KG1 (cell line): ENCODE results near the gene CNMD.
"Not testable (repeated sequence)": the region's sequence is repeated elsewhere in the genome, so short reads cannot be mapped to it uniquely, and the experiment has no call there.

Experiments
- DNase-seq: peaks from one replicate; lab custom pipeline; 2025; lab: John Stamatoyannopoulos, UW

Gene CNMD

DNA sequence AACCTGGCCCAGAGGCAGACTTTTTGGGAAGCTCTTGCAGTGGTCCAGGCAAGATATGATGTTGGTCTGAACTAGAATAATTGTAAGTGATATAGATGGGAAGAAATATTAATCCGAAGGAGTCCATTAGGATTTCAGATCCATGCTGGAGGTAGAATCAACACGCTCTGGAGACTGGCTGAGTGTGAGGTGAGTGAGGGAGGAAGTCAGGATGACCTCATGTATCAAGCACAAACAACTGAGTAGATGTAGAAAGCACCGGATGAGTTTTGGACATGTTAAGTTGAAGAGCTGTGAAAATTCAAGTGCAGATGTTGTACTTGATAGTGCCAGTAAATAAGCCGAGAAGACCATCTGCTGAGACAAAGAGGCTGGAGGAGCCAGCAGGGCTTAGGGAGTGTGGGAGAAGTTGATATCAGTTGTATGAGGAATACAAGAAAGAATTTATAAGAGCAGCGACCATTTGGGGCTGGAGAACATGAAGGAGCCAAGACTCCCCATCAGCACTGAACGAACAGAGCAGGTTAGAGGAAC is 5.3 kb upstream of the CNMD start:
- DNase-seq = no peak

GRCh38 chr13:52743988-52744387 is 4.4 kb upstream of the CNMD start:
- no peak for DNase-seq

DNA sequence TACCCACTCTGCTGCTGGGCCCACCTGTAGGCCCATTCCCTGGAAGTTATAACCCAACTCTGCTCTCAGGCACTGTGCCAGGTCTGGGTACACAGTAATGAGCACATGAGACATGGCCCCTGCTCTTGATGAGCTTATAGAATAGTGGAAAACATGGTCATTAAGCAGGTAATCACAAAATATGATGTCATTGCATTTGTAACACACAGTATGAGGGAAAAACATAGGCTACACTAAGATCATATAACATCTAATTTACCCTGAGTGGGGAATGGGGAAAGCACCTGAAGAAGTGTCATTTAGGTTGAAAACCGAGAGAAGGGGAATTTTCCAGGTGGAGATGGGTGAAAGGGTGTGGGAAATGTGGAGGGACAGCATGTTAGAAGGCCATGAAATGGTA is 3.9 kb upstream of the CNMD start:
- no peak for DNase-seq

- no peak for DNase-seq
Measured at GRCh38 chr13:52738719-52739467, 727 bp downstream of the CNMD start.

- DNase-seq = no peak
Measured at GRCh38 chr13:52737965-52738364, 1.7 kb downstream of the CNMD start.

DNA sequence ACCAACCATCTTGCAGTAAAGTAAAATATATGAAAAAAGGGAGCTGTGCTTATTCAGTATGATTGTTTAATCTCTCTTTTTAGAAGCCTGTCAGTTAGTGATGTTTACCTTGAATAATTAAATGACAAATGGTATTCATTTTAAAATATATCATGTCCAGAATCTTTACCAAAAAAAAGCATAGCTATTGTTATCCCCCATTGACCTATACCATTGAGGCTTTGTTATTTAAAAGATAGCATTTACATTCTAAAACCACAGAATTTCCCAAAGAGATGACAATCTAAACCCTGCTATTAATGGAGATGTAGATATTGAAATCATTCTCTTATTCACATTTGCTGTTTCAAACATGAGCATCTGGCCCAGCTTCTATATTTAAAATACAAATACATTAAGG is 2.2 kb downstream of the CNMD start:
- no peak for DNase-seq

GRCh38 chr13:52736891-52737290 is 2.7 kb downstream of the CNMD start:
- no peak for DNase-seq

DNA sequence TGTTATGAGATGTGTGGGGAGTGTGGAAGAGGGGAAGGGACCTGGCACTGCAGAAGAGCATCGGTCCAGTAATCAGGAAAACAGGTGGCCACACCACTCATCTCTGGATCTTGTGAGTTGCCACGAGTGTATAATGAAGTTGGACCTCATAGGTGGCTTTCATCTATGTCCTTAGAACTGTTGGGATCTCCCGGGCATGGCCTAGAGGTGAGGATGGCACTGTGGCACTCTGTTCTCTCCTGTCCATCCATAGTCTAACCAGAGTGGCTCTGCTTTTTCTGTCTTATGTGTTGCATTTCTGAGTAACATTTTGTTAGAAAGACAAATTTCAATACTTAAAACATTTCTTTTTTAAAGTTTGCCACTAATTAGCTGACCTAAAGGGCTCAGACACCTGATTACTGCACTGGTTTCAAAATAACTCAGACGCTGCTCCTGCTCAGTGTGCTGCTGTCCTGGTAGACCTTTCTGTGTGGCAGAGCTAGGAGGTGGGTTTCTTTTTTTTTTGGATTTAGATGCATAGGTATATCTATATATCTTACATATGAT is 5.5 kb downstream of the CNMD start:
- DNase-seq = no peak

DNA sequence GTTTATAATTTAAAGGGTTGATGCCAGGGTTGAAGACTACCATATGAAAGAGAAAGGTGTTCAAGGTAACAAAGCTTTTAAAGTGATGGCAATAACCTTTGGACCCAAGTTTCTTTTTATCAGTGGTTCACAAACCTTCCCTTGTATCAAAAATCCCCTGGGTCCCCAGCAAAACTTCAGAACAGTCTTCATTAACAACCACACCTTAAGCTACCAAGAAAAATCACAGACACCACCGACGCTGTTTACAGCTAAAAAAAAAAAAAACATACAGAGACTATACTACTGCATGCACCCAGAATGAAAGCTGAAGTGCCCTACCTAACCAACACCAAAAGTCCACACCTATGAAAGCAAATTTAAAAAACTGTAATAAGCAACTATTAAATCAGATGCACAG is 13.4 kb downstream of the CNMD start:
- no peak for DNase-seq

DNA sequence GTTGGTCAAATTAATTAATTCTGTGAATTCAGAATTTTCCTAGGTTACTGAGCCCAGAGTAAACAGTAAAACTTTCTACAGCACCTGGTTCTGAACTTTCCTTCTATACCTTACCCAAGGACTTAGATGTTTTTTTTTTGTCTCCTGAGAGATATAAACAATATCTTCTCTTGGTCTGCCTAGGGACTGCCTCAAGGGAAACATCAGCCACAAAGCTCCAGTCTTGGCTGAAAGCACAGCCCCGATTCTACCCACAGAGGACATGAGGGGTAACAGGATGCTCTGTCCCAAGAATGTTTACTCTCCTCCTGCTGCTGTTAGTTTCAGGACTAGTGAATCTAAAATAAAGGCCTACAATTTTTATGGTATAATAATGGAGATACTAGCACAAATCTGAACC is 14.3 kb downstream of the CNMD start:
- no peak for DNase-seq

GRCh38 chr13:52723181-52723580 is 16.4 kb downstream of the CNMD start:
- no peak for DNase-seq

DNA sequence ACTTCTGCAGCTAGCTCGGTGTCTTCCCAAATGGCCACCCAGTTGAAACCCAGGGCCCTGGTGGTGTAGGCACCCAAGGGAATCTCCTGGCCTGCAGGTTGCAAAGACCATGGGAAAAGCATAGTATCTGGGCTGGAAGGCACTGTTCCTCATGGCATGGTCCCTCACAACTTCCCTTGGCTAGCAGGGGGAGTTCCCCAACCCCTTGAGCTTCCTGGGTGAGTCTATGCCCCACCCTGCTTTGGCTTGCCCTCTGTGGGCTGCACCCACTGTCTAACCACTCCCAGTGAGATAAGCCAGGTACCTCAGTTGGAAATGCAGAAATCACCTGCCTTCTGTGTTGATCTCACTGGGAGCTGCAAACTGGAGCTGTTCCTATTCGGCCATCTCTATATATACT is 18.3 kb downstream of the CNMD start:
- not testable (repeated sequence) for DNase-seq

DNA sequence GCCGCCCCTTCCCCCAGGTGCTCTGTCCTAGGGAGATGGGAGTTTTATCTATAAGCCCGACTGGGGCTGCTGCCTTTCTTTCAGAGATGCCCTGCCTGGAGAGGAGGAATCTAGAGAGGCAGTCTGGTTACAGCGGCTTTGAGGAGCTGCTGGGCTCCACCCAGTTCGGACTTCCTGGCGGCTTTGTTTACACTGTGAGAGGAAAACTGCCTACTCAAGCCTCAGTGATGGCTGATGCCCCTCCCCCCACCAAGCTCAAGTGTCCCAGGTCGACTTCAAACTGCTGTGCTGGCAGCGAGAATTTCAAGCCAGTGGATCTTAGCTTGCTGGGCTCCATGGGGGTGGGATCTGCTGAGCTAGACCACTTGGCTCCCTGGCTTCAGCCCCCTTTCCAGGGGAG is 18.7 kb downstream of the CNMD start:
- not testable (repeated sequence) for DNase-seq

DNA sequence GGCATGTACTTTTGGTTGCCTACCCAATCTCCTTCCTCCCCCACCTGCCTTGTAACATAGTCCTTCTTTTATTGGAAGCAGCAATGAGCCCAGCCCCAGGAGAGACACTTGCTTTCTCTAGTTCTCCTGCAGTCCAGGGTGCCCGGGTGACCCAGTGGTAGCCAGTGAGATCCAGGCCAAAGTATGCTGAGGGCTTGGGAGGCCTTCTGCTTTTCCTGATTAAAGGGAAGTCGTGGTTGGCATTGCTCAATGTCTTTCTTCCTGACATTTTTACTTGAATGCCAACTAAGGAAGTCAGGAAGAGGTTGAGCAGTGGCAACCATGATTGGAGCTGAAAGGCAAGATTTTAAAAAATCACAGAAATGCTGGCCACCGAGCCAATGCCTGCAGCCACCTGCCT is 25.7 kb downstream of the CNMD start:
- no peak for DNase-seq

- no peak for DNase-seq
Measured at GRCh38 chr13:52712385-52712784, 27.2 kb downstream of the CNMD start.

- DNase-seq = no peak
Measured at GRCh38 chr13:52711286-52711685, 28.3 kb downstream of the CNMD start.

DNA sequence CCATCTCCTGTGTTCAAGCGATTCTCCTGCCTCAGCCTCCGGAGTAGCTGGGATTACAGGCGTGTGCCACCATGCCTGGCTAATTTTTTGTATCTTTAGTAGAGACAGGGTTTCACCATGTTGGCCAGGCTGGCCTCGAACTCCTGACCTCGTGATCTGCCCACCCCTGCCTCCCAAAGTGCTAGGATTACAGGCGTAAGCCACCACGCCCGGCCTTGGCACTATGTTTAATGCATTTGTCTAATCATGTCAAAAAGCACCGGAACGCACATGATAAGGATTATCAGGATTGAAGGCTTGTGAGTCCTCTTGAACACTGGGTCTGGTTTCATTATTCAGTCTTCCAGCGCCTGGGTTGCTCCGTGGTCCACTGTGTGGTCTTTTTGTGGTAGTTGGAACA is 31.4 kb downstream of the CNMD start:
- DNase-seq = not testable (repeated sequence)

DNA sequence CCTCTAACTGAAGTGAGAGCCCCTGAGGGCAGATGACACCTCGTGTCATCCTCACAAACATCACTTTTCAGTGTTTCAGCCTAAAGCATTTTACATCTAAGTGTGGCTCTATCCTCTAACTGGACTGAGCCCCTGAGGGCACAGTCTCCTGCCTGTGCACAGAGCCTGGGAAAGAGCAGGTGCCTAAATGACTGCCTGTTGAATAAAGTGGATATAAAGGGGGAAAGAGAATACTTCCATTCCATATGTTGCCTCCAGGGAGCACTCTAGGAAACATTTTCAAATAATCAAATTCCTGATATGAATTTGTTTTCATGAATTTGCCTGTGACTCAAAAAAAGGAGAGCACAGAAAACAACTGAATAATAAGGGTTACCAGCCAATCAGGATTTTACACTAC is 32.2 kb downstream of the CNMD start:
- no peak for DNase-seq

DNA sequence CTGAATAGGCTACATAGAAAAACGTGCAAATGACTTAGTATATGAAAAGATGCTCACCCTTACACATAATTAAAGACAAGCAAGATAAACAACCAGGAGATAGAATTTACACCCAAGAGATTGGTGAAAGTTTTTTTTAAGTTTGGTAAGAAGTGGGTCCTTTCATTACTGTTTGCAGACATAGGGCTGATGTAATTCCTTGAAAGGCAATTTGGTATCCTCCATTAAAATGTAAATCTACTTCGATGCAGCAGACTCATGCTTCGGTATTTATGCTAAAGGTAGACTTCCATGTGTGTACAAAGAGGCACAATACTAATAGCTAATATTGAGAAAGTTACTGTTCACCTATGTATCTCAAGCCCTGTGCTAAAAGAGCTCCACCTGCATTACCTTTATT is 33.5 kb downstream of the CNMD start:
- DNase-seq = no peak

GRCh38 chr13:52703482-52703881 is 36.1 kb downstream of the CNMD start:
- no peak for DNase-seq

GRCh38 chr13:52701728-52702465 is 37.7 kb downstream of the CNMD start:
- DNase-seq = no peak

DNA sequence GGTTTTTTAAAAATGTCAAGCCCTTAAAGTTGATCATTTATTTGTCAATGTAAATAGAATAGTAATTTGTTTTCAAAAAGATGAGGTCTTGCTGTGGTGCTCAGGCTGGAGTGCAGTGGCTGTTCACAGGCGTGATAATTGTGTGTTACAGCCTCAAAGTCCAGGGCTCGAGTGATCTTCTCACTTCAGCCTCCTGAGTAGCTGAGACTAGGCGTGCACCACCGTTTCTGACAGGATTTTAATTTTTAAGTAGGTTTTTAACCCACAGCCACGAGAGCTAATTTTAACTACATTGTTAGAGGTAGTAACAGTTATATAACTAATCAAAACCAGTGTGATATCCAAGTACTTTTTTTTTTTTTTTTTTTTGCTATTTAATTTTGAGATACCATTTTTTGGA is 43.1 kb downstream of the CNMD start:
- no peak for DNase-seq

- no peak for DNase-seq
Measured at GRCh38 chr13:52695856-52696255, 43.8 kb downstream of the CNMD start.
